ENCODE measurements around the gene DRC7. TPM values are rescaled to one million over a fixed set of nuclear protein-coding genes. Genes with fewer than 3 reads are reported as not detected.

The DRC7 gene
- total RNA-seq, 1 experiment from 2014 or later, result not detected

GRCh38 chr16:57750796-57751538 lies 56.4 kb downstream of the DRC7 start:
- ATAC-seq (no peak), DNase-seq (ENCODE audit: low read depth, low spot score) (no peak)
- intact Hi-C loops (cut with micrococcal nuclease; ENCODE audit: unreplicated experiment) (loop anchor here (10.0 kb wide), 1 partner anchor 254 kb away; the partner anchor contains the start of genes USB1 and ZNF319), in situ Hi-C loops (cut with HindIII; ENCODE audit: low pct_unique_long_range_greater_than_20kb, low sequenced_read_pairs) (no loop called here)
- no peak overlapping the region for H3K4me3 ChIP-seq (ENCODE audit: low read depth in 2 of 2, low read length in 2 of 2)
- ChIA-PET CTCF (no interaction called here), POLR2A (no interaction called here)
- no TSS peak for BruUV-seq (replicated peaks)
- H3K27me3 ChIP-seq (ENCODE audit: control insufficient read depth, insufficient read depth, low read length), result no peaks in the 10 kb centered on the region
- H3K9me3 ChIP-seq (ENCODE audit: control insufficient read depth, insufficient read depth, low read depth, low read length), result no peaks in the 10 kb centered on the region
- TF ChIP-seq TCF7L2 (IDR thresholded peaks at IDR 0.05; ENCODE audit: low read depth, low read length), result no peak
- TF ChIP-seq CTCF (IDR thresholded peaks at IDR 0.05), result no peak
- TF ChIP-seq, protein P1, sequence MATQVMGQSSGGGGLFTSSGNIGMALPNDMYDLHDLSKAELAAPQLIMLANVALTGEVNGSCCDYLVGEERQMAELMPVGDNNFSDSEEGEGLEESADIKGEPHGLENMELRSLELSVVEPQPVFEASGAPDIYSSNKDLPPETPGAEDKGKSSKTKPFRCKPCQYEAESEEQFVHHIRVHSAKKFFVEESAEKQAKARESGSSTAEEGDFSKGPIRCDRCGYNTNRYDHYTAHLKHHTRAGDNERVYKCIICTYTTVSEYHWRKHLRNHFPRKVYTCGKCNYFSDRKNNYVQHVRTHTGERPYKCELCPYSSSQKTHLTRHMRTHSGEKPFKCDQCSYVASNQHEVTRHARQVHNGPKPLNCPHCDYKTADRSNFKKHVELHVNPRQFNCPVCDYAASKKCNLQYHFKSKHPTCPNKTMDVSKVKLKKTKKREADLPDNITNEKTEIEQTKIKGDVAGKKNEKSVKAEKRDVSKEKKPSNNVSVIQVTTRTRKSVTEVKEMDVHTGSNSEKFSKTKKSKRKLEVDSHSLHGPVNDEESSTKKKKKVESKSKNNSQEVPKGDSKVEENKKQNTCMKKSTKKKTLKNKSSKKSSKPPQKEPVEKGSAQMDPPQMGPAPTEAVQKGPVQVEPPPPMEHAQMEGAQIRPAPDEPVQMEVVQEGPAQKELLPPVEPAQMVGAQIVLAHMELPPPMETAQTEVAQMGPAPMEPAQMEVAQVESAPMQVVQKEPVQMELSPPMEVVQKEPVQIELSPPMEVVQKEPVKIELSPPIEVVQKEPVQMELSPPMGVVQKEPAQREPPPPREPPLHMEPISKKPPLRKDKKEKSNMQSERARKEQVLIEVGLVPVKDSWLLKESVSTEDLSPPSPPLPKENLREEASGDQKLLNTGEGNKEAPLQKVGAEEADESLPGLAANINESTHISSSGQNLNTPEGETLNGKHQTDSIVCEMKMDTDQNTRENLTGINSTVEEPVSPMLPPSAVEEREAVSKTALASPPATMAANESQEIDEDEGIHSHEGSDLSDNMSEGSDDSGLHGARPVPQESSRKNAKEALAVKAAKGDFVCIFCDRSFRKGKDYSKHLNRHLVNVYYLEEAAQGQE (IDR thresholded peaks at IDR 0.05; ENCODE audit: insufficient read depth in 1 of 2, low read depth in 2 of 2, low read length in 1 of 2), result no peak
- TF ChIP-seq POLR2AphosphoS5 (IDR thresholded peaks at IDR 0.05; ENCODE audit: low read depth, low read length), result no peak
- TF ChIP-seq SIN3A (IDR thresholded peaks at IDR 0.05; ENCODE audit: borderline replicate concordance, insufficient read depth, low read depth, low read length), result no peak
- no peaks in the 10 kb centered on the region for H3K36me3 ChIP-seq (ENCODE audit: control insufficient read depth, insufficient read depth, low read length)
- H3K4me1 ChIP-seq (ENCODE audit: control insufficient read depth, insufficient read depth, low read length), result no peaks in the 10 kb centered on the region
- H3K27ac ChIP-seq (ENCODE audit: low read length), result no peak overlapping the region

DNA sequence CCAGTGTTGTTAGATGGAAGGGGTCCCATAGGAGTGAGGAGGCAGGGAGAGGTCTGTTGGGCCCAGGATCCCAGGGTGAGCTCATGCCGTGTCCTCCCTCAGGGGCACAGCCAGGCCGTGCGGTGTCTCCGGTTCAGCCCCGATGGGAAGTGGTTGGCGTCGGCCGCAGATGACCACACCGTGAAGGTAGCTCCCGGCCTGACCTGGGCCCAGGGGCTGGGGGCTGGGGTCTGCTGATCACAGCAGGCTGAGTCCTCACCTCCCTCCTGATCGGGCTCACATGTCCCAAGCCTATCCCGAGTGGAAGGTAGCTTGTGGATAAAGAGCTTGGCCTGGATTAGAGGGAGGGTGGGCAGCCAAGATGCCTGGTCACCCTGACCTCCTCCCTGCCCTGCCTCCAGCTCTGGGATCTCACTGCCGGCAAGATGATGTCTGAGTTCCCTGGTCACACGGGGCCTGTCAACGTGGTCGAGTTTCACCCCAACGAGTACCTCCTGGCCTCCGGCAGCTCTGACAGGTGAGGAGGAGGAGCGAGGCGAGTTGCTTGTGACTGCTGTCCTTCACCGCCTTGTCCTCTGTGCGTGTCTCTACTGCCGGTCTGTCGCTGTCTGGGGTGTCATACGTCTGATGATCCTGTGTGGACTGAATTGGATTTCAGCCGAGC lies 57.1 kb downstream of the DRC7 start:
- POLR2A ChIA-PET, result no interaction called here
- in situ Hi-C loops (cut with HindIII; ENCODE audit: low pct_unique_long_range_greater_than_20kb, low sequenced_read_pairs) (no loop called here), intact Hi-C loops (cut with micrococcal nuclease; ENCODE audit: unreplicated experiment) (loop anchor here (10.0 kb wide), 1 partner anchor 253 kb away; the partner anchor contains the start of genes USB1 and ZNF319)
- no peaks in the 10 kb centered on the region for H3K9me3 ChIP-seq (ENCODE audit: control insufficient read depth, insufficient read depth, low read depth, low read length)
- ATAC-seq (no peak), DNase-seq (ENCODE audit: low read depth, low spot score) (no peak)
- no peaks in the 10 kb centered on the region for H3K36me3 ChIP-seq (ENCODE audit: control insufficient read depth, insufficient read depth, low read length)
- no TSS peak for BruUV-seq (replicated peaks)
- TF ChIP-seq CTCF (IDR thresholded peaks at IDR 0.05) (no peak), TCF7L2 (IDR thresholded peaks at IDR 0.05; ENCODE audit: low read depth, low read length) (no peak), SIN3A (IDR thresholded peaks at IDR 0.05; ENCODE audit: borderline replicate concordance, insufficient read depth, low read depth, low read length) (no peak), POLR2AphosphoS5 (IDR thresholded peaks at IDR 0.05; ENCODE audit: low read depth, low read length) (no peak)
- TF ChIP-seq, protein P1 (IDR thresholded peaks at IDR 0.05; ENCODE audit: insufficient read depth in 1 of 2, low read depth in 2 of 2, low read length in 1 of 2), result no peak
- H3K27ac ChIP-seq (ENCODE audit: low read length), result no peak overlapping the region
- no peaks in the 10 kb centered on the region for H3K27me3 ChIP-seq (ENCODE audit: control insufficient read depth, insufficient read depth, low read length)
- H3K4me1 ChIP-seq (ENCODE audit: control insufficient read depth, insufficient read depth, low read length), result no peaks in the 10 kb centered on the region
- CTCF ChIA-PET, result no interaction called here
- no peak overlapping the region for H3K4me3 ChIP-seq (ENCODE audit: low read depth in 2 of 2, low read length in 2 of 2)
